NCI-H2107 (cell line): Measurements from ENCODE around the gene VIPR2.
"Not testable (repeated sequence)": the region's sequence is repeated elsewhere in the genome, so short reads cannot be mapped to it uniquely, and the experiment has no call there.

Experiments
- DNase-seq: peaks from one replicate; lab custom pipeline; 2025; lab: John Stamatoyannopoulos, UW

Gene VIPR2

DNA sequence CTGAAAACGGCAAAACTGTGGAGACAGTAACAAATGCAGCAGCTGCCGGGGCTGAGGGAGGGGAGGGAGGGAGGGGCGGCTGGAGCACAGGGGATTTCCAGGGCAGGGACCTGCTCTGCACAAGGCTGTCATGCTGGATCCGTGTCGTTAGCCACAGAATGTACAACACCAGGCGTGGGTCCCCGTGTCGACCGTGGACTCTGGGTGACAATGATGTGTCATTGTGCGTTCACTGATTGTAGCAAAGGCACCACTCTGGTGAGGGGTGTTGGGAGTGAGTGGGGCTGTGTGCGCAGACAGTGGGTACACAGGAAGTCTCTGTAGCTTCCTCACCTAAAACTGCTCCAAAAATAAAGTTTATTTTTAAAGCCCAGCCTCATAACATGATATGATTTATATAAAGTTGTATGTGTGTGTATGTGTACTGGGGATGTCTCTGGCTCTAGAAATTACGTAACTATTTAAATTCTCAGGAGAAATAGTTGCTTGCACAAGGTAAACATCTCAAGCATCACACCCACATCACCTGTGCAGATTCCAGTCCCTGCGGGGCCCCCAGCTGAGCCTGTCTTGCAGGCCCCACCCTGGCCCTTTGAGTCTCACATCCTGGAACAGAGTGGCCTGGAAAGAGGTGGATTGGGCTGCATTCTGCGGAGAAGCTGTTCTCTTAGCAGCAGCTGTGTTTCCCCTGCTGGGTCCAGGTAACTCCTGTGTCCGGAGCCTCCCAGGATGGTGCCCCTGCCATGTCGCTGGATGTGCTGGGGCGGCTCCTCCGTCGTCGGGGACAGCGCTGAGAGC lies 152.6 kb downstream of the VIPR2 start:
- no peak for DNase-seq

DNA sequence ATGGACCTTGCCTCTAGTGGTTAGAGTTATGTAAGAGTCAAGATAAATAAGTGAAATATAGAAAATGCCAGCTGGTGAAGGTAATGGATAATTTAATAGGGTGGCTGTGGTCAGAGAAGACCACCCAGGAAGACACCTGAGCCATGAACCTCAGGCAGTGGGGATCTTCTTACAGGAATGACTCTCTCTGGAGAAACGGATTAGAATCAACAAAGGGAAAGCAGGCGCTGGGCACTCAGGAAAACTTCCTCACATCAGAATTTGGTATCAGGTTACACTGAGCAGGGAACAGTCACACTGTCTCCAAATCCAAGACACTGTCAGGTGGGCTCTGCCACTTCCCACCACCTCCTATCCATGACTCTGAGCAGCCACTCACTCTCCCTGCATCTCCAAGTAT lies 155.7 kb downstream of the VIPR2 start:
- no peak for DNase-seq

DNA sequence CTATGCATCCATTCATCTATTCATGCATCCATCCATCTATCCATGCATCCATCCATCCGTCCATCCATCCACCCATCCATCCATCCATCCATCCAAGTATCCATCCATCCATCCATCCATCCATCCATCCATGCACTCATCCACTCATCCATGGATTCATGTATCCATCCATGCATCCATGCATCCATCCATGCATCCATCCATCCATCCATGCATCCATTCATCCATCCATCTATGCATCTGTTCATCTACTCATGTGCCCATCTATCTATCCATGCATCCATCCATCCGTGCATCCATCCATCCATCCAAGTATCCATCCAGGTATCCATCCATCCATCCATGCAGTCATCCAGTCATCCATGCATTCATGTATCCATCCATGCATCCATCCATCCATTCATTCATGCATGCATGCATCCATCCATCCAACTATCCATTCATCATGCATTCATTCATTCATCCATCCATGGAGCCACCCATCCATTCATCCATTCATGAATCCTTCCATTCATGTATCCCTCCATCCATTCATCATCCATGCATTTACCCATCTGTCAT lies 156.3 kb downstream of the VIPR2 start:
- no peak for DNase-seq

DNA sequence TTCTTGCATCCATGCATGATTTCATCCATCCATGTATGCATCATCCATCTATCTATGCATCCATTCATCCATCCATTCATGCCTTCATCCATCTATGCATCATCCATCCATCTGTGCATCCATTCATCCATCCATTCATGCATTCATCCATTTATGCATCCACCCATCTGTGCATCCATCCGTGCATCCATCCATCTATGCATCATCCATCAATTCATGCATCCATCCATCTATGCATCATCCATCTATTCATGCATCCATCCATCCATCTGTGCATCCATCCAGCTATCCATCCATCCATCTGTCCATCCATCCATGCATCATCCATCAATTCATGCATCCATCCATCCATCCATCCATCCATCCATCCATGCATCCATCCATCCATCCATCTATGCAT lies 157.0 kb downstream of the VIPR2 start:
- no peak for DNase-seq

DNA sequence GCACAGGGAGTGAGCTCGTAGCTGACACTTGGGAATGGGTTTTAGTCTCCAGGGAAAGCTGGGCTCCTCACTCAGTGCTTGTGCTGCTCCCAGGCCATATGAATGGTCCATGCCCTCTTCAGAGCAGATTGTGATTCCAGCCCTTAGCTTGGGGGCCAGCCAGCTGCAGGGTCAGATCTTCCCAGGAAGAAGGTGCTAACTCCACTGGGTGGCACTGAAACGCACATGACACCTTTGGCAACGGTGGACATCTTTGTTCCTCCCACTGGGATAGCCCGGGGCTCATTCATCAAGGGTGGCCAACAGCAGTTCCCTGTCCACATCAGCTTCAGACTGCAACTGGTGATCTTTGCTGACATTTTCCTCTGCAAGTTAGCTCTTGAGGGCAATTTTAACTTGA lies 159.1 kb downstream of the VIPR2 start:
- no peak for DNase-seq

DNA sequence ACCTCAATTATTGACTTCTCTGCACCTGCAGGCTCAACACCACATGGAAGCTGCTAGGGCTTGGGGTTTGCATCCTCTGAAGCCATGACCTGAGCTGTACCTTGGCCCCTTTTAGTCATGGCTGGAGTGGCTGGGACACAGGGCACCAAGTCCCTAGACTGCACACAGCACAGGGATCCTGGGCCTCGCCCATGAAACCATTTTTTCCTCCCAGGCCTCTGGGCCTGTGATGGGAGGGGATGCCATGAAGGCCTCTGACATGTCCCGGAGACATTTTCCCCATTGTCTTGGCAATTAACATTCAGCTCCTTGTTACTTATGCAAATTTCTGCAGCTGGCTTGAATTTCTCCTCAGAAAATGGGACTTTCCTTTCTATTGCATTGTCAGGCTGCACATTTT lies 160.7 kb downstream of the VIPR2 start:
- not testable (repeated sequence) for DNase-seq

DNA sequence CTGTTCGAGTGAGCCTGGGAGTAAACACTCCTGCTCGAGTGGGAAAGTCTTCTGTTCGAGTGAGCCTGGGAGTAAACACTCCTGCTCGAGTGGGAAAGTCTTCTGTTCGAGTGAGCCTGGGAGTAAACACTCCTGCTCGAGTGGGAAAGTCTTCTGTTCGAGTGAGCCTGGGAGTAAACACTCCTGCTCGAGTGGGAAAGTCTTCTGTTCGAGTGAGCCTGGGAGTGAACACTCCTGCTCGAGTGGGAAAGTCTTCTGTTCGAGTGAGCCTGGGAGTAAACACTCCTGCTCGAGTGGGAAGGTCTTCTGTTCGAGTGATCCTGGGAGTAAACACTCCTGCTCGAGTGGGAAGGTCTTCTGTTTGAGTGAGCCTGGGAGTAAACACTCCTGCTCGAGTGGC lies 162.6 kb downstream of the VIPR2 start:
- DNase-seq, result not testable (repeated sequence)

DNA sequence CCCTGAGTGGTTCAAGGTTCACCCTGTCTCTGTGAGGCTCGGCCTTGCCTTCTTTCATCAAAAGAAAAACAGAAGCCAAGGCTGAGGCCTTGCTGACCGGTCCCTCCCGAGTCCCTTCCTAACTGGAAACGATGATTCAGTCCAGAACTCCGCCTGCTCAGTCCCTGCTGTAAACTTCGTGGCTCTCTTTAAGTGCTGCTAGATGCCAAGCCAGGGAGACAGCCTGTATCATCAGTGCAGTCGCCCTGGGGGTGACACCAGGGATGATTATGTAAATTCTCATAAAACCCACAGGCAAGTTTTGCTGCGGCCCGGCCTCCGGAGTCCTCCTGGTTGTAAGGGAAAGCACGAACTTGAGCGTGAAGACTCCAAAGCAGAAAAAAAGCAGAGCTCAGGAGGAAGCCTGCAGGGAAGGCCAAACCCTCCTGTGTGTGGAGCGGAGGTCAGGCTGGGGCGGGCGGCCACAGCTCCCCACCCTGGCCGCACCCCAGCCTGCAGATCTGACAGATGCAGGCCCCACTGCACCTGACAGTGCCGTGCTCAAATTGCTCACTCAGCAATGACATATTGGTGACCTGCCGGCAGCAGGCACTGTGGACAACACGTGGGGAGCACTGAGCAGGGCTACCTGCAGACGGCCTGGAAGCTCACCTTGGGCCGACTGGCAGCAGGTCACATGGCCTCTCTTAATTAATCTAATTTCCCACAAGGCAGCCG lies 164.9 kb downstream of the VIPR2 start:
- no peak for DNase-seq

DNA sequence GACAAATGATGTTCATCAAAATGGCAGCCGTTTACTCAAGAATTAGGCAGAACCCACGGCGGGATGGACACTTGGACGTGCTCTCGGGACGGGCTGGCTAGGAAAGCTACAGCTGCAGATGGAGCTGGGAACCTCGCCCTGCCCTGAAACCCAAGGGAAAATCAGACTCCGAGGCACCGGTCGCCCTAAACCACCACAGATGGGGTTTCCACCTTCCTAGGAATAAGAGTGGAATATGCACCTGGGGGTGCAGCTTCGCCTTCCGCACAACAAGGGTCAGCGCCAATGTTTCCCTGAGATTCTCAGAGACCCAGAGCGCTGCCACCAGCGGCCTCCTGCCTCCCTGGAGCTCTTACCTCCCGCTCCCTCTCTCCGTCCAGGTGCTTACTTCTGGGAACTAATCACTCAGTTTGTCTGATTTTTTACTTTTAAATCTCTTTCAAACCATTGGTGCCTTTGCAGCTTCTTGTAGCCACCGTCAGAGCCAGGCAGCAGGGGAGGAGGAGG lies 165.6 kb downstream of the VIPR2 start:
- no peak for DNase-seq
